Measurements from ENCODE around the gene RERE.

RERE gene

GRCh38 chr1:8822373-8823294, 5.2 kb upstream of the RERE start (continued):
- TF ChIP-seq ZNF132 (tag by site-specific recombination; IDR thresholded peaks at IDR 0.05; ENCODE audit: borderline replicate concordance): no peak
- TF ChIP-seq ZNF426 (tag by site-specific recombination; IDR thresholded peaks at IDR 0.05): no peak
- no peak for TF ChIP-seq ZNF777 (tag by site-specific recombination; IDR thresholded peaks at IDR 0.05; ENCODE audit: borderline replicate concordance)
- TF ChIP-seq ZNF776 (tag by site-specific recombination; IDR thresholded peaks at IDR 0.05; ENCODE audit: borderline replicate concordance): no peak
- TF ChIP-seq TRIM28 (IDR thresholded peaks at IDR 0.05; ENCODE audit: borderline replicate concordance, low read length): no peak; the same call in 1 of the 2 replicates
- TF ChIP-seq ZNF664 (tag by site-specific recombination; IDR thresholded peaks at IDR 0.05): 0 out of 2 replicates have a peak, but pooled peaks have one; percentile 20
- peak; percentile 87 for TF ChIP-seq ZXDB (tag by site-specific recombination; IDR thresholded peaks at IDR 0.05)
- no peak for TF ChIP-seq ZNF654 (tag by site-specific recombination; IDR thresholded peaks at IDR 0.05; ENCODE audit: low read depth)
- TF ChIP-seq ZNF521 (tag by site-specific recombination; IDR thresholded peaks at IDR 0.05): no peak
- TF ChIP-seq ZNF148 (tag by site-specific recombination; IDR thresholded peaks at IDR 0.05; ENCODE audit: borderline replicate concordance): no peak
- TF ChIP-seq MEIS1 (CRISPR knock-in tag; IDR thresholded peaks at IDR 0.05; ENCODE audit: borderline replicate concordance): no peak
- no peak for TF ChIP-seq ZNF658 (tag by site-specific recombination; IDR thresholded peaks at IDR 0.05)
- TF ChIP-seq ZNF16 (tag by site-specific recombination; IDR thresholded peaks at IDR 0.05; ENCODE audit: low read depth): no peak
- TF ChIP-seq ZNF157 (tag by site-specific recombination; IDR thresholded peaks at IDR 0.05): 0 out of 2 replicates have a peak, but pooled peaks have one; percentile 31
- no peak for TF ChIP-seq ZNF501 (tag by site-specific recombination; IDR thresholded peaks at IDR 0.05)
- peak; percentile 89; the same call in 1 of the 2 replicates for TF ChIP-seq KLF7 (tag by site-specific recombination; IDR thresholded peaks at IDR 0.05; ENCODE audit: borderline replicate concordance)
- TF ChIP-seq KLF1 (tag by site-specific recombination; IDR thresholded peaks at IDR 0.05): peak; percentile 66
- TF ChIP-seq ZNF184 (tag by site-specific recombination; IDR thresholded peaks at IDR 0.05): no peak
- TF ChIP-seq ZNF280D (tag by site-specific recombination; IDR thresholded peaks at IDR 0.05): no peak
- TF ChIP-seq ZNF623 (tag by site-specific recombination; IDR thresholded peaks at IDR 0.05): no peak
- TF ChIP-seq YY2 (tag by site-specific recombination; IDR thresholded peaks at IDR 0.05): peak; percentile 50; the same call in 1 of the 2 replicates
- no peak for TF ChIP-seq HOXC10 (CRISPR knock-in tag; IDR thresholded peaks at IDR 0.05)
- peak; percentile 80 for TF ChIP-seq ZNF629 (tag by site-specific recombination; IDR thresholded peaks at IDR 0.05)
- peak; percentile 78; the same call in 1 of the 2 replicates for TF ChIP-seq ZNF423 (tag by site-specific recombination; IDR thresholded peaks at IDR 0.05)
- no peak for TF ChIP-seq ZBTB21 (tag by site-specific recombination; IDR thresholded peaks at IDR 0.05)
- no peak for TF ChIP-seq ZSCAN4 (tag by site-specific recombination; IDR thresholded peaks at IDR 0.05)
- TF ChIP-seq PRDM4 (tag by site-specific recombination; IDR thresholded peaks at IDR 0.05): peak; percentile 87
- TF ChIP-seq BCL11A (tag by site-specific recombination; IDR thresholded peaks at IDR 0.05; ENCODE audit: low read depth): no peak
- TF ChIP-seq ZNF18 (tag by site-specific recombination; IDR thresholded peaks at IDR 0.05): peak; percentile 79

Measured in HEK293 (cell line).